Calu3 (cell line): ENCODE results near the gene TSGA10IP. TPM values are rescaled to one million over a fixed set of nuclear protein-coding genes. Genes with fewer than 3 reads are reported as not detected.
"Not testable (repeated sequence)": the region's sequence is repeated elsewhere in the genome, so short reads cannot be mapped to it uniquely, and the experiment has no call there.

ENCODE experiments used
- BruUV-seq: library from RNA; stranded (reverse); fragments of 400-500 nt; replicated peaks from 2 replicates; lab custom pipeline; 2021; lab: Mats Ljungman, UMichigan
- CTCF ChIA-PET: fragments of 300-600 bp; sonication (Branson Sonifier 250); formaldehyde crosslinking; loops from one replicate; lab custom pipeline; 2022; ENCODE audit warnings: antibody characterized with exemption; lab: Charles Lee
- DNase-seq: peaks from one replicate; pipeline ENCODE4 v3.0.0; 2022
- H3K27ac Mint-ChIP-seq: one replicate; pipeline ENCODE4 v1.8.0; 2022; ENCODE audit warnings: mixed read lengths; ENCODE audit not compliant: unreplicated experiment
- H3K27me3 Mint-ChIP-seq: one replicate; pipeline ENCODE4 v1.8.0; 2022; ENCODE audit warnings: mixed read lengths; ENCODE audit not compliant: unreplicated experiment
- H3K36me3 Mint-ChIP-seq: one replicate; pipeline ENCODE4 v1.8.0; 2022; ENCODE audit warnings: mild to moderate bottlenecking, moderate library complexity, mixed read lengths; ENCODE audit not compliant: insufficient read depth, unreplicated experiment
- H3K4me1 Mint-ChIP-seq: one replicate; pipeline ENCODE4 v1.8.0; 2022; ENCODE audit warnings: mild to moderate bottlenecking, low read depth, mixed read lengths; ENCODE audit not compliant: unreplicated experiment
- H3K4me3 Mint-ChIP-seq: one replicate; pipeline ENCODE4 v1.8.0; 2022; ENCODE audit warnings: mild to moderate bottlenecking, low read depth, moderate library complexity, mixed read lengths; ENCODE audit not compliant: unreplicated experiment
- H3K9me3 Mint-ChIP-seq: one replicate; pipeline ENCODE4 v1.8.0; 2022; ENCODE audit warnings: low read depth, mixed read lengths; ENCODE audit not compliant: unreplicated experiment
- intact Hi-C: fragments of 100-400 bp; cut with micrococcal nuclease; formaldehyde crosslinking; loops from one replicate; pipeline ENCODE4 v1.10.0; 2022; ENCODE audit not compliant: unreplicated experiment
- total RNA-seq: library from RNA; stranded (reverse); gene quantifications from 2 replicates; pipeline ENCODE4 v1.2.3, GENCODE V29; 2022
- TF ChIP-seq, protein P1 (sequence below): fragments of 200-600 bp; IDR thresholded peaks from one replicate; pipeline ENCODE4 v1.8.0; 2022; ENCODE audit warnings: antibody characterized with exemption; ENCODE audit not compliant: unreplicated experiment

TSGA10IP gene
- total RNA-seq, 1 experiment from 2014 or later: not detected

- Mint-ChIP-seq H3K4me3 (no peak overlapping the region), H3K9me3 (no peaks in the 10 kb centered on the region), H3K36me3 (peaks cover 5% of the 10 kb centered on the region), H3K4me1 (no peaks in the 10 kb centered on the region), H3K27ac (no peak overlapping the region), H3K27me3 (peaks cover 21% of the 10 kb centered on the region)
- BruUV-seq: no TSS peak
- CTCF ChIA-PET: interaction anchor here (1.4 kb wide), 1 partner anchor 63 kb away, joined by 3 read pairs; no protein-coding TSS in a partner anchor
- no peak for DNase-seq
- TF ChIP-seq, protein P1, sequence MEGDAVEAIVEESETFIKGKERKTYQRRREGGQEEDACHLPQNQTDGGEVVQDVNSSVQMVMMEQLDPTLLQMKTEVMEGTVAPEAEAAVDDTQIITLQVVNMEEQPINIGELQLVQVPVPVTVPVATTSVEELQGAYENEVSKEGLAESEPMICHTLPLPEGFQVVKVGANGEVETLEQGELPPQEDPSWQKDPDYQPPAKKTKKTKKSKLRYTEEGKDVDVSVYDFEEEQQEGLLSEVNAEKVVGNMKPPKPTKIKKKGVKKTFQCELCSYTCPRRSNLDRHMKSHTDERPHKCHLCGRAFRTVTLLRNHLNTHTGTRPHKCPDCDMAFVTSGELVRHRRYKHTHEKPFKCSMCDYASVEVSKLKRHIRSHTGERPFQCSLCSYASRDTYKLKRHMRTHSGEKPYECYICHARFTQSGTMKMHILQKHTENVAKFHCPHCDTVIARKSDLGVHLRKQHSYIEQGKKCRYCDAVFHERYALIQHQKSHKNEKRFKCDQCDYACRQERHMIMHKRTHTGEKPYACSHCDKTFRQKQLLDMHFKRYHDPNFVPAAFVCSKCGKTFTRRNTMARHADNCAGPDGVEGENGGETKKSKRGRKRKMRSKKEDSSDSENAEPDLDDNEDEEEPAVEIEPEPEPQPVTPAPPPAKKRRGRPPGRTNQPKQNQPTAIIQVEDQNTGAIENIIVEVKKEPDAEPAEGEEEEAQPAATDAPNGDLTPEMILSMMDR: no peak
- intact Hi-C loops: no loop called here
These were observed 2.4 kb downstream of the TSGA10IP start for GRCh38 chr11:65947603-65948125.

DNA sequence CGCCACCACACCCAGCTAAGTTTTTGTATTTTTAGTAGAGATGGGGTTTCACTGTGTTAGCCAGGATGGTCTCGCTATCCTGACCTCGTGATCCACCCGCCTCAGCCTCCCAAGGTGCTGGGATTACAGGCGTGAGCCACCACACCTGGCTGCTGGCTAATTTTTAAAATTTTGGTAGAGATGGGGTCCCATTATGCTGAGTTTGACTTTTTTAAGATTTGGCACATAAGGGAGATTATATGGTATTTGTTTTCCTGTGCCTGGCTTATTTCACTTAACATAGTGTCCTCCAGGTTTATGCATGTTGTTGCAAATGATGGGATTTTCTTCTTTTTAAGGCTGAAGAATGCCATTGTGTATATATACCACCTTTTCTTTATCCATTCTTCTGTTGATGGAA, 5.4 kb downstream of the TSGA10IP start:
- intact Hi-C loops, CTCF ChIA-PET, H3K4me1 Mint-ChIP-seq, H3K27ac Mint-ChIP-seq, BruUV-seq, H3K4me3 Mint-ChIP-seq, H3K9me3 Mint-ChIP-seq, H3K36me3 Mint-ChIP-seq, DNase-seq: not testable (repeated sequence)
- H3K27me3 Mint-ChIP-seq: peaks cover 21% of the 10 kb centered on the region

- H3K4me3 Mint-ChIP-seq, H3K27ac Mint-ChIP-seq, intact Hi-C loops, BruUV-seq, H3K9me3 Mint-ChIP-seq, H3K36me3 Mint-ChIP-seq, DNase-seq, H3K4me1 Mint-ChIP-seq: not testable (repeated sequence)
- CTCF ChIA-PET: interaction anchor here (0.6 kb wide), 1 partner anchor 53 kb away, joined by 3 read pairs; no protein-coding TSS in a partner anchor
- H3K27me3 Mint-ChIP-seq: peaks cover 21% of the 10 kb centered on the region
These were observed 6.4 kb downstream of the TSGA10IP start for GRCh38 chr11:65951641-65952040.

GRCh38 chr11:65952052-65952521, 6.8 kb downstream of the TSGA10IP start:
- no TSS peak for BruUV-seq
- CTCF ChIA-PET: interaction anchor here (0.5 kb wide), 1 partner anchor 49 kb away, joined by 3 read pairs; no protein-coding TSS in a partner anchor
- DNase-seq: no peak
- Mint-ChIP-seq H3K36me3 (peaks cover 5% of the 10 kb centered on the region), H3K27me3 (peaks cover 21% of the 10 kb centered on the region), H3K27ac (no peak overlapping the region), H3K4me3 (no peak overlapping the region), H3K4me1 (no peaks in the 10 kb centered on the region), H3K9me3 (no peaks in the 10 kb centered on the region)
- TF ChIP-seq, protein P1: no peak
- intact Hi-C loops: no loop called here

GRCh38 chr11:65953471-65953870, 8.2 kb downstream of the TSGA10IP start:
- Mint-ChIP-seq H3K4me3 (no peak overlapping the region), H3K4me1 (no peaks in the 10 kb centered on the region), H3K27ac (no peak overlapping the region), H3K27me3 (peaks cover 8% of the 10 kb centered on the region), H3K36me3 (no peaks in the 10 kb centered on the region), H3K9me3 (no peaks in the 10 kb centered on the region)
- TF ChIP-seq, protein P1: no peak
- CTCF ChIA-PET: interaction anchor here (0.6 kb wide), 1 partner anchor 10 kb away, joined by 3 read pairs; no protein-coding TSS in a partner anchor
- BruUV-seq: no TSS peak
- DNase-seq: no peak
- intact Hi-C loops: no loop called here
